ENCODE data around the gene NDST1. TPM values are rescaled to one million over a fixed set of nuclear protein-coding genes. Genes with fewer than 3 reads are reported as not detected.

Gene NDST1
- total RNA-seq, 1 experiment from 2014 or later, result 42.6 TPM

DNA sequence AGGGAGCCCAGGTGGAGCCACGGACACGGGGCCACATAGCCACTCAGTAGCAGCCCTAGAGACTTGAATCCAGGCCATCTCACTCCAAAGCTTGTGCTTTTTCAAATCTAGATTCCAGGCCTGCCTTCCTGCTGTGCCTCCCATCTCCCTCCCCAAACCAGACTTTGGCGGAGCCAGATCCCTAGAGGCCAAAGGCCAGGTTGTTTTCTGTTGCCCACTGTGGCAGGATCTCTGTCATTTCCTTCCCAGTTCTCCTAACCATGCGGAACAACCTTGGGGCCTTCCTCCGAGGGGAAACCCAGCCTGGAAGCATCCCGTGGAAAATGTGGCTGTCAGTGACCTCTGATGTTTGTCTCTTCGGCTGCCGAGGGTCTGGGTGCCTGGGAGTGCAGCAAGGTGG, 42.0 kb upstream of the NDST1 start:
- ATAC-seq (no peak), DNase-seq (no peak)
- no peaks in the 10 kb centered on the region for H3F3A ChIP-seq (ENCODE audit: low read length, unreplicated experiment)
- H3K27ac ChIP-seq (ENCODE audit: low read length), result no peak overlapping the region
- no peaks in the 10 kb centered on the region for H3K9me2 ChIP-seq (replicated peaks; ENCODE audit: low read length)
- H2AFZ ChIP-seq (ENCODE audit: low read length), result no peak overlapping the region
- H3K9me3 ChIP-seq (ENCODE audit: low read length), result no peaks in the 10 kb centered on the region
- intact Hi-C loops (cut with micrococcal nuclease), result no loop called here
- no peaks in the 10 kb centered on the region for H3K36me3 ChIP-seq (ENCODE audit: low read depth, low read length)
- H3K9ac ChIP-seq (ENCODE audit: low read length), result no peak overlapping the region
- CTCF ChIA-PET, result no interaction called here
- no TSS peak for BruUV-seq (replicated peaks)
- H3K27me3 ChIP-seq (ENCODE audit: low read length), result no peaks in the 10 kb centered on the region
- H3K4me2 ChIP-seq (ENCODE audit: low read length), result no peak overlapping the region
- H4K20me1 ChIP-seq (ENCODE audit: low read length), result no peaks in the 10 kb centered on the region
- H3K4me1 ChIP-seq (ENCODE audit: insufficient read depth, low read length), result peaks cover 6% of the 10 kb centered on the region; the same call in 1 of the 2 replicates
- no peak for TF ChIP-seq EZH2phosphoT487 (IDR thresholded peaks at IDR 0.05; ENCODE audit: borderline replicate concordance, low read length)
- TF ChIP-seq, protein P1, sequence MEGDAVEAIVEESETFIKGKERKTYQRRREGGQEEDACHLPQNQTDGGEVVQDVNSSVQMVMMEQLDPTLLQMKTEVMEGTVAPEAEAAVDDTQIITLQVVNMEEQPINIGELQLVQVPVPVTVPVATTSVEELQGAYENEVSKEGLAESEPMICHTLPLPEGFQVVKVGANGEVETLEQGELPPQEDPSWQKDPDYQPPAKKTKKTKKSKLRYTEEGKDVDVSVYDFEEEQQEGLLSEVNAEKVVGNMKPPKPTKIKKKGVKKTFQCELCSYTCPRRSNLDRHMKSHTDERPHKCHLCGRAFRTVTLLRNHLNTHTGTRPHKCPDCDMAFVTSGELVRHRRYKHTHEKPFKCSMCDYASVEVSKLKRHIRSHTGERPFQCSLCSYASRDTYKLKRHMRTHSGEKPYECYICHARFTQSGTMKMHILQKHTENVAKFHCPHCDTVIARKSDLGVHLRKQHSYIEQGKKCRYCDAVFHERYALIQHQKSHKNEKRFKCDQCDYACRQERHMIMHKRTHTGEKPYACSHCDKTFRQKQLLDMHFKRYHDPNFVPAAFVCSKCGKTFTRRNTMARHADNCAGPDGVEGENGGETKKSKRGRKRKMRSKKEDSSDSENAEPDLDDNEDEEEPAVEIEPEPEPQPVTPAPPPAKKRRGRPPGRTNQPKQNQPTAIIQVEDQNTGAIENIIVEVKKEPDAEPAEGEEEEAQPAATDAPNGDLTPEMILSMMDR (conservative IDR thresholded peaks at IDR 0.05; ENCODE audit: low read depth, low read length), result no peak
- no peak for TF ChIP-seq EZH2 (IDR thresholded peaks at IDR 0.05; ENCODE audit: low read length, unreplicated experiment)
- no peaks in the 10 kb centered on the region for H3K79me2 ChIP-seq (ENCODE audit: low read length)
- POLR2A ChIA-PET (ENCODE audit: unreplicated experiment), result no interaction called here
- no peak overlapping the region for H3K4me3 ChIP-seq (ENCODE audit: low read length)

DNA sequence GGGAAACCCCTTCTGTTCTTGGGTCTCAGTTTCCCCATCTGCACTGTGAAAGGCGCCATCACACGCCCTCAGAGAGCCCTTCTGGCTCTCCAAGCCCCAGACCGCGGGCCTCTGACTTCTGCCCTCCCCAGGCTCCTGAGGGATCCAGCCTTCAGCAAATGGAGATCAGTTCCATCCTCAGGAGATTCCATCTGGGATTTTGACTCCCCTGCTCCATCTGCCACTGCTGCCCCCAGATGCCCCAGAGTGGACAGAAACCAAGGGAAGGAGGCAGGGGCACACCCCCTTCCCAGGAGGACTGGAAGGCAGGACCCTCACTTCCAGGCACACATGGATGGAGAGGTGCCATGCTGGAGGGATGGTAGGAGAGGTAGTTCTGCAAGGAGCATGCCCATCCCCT, 39.7 kb upstream of the NDST1 start:
- DNase-seq (no peak), ATAC-seq (no peak)
- H4K20me1 ChIP-seq (ENCODE audit: low read length), result no peaks in the 10 kb centered on the region
- H3K27me3 ChIP-seq (ENCODE audit: low read length), result no peaks in the 10 kb centered on the region
- POLR2A ChIA-PET (ENCODE audit: unreplicated experiment), result interaction anchor here (0.6 kb wide), 1 partner anchor 92 kb away, joined by 16 read pairs; no protein-coding TSS in a partner anchor
- TF ChIP-seq EZH2 (IDR thresholded peaks at IDR 0.05; ENCODE audit: low read length, unreplicated experiment), result no peak
- no peak for TF ChIP-seq EZH2phosphoT487 (IDR thresholded peaks at IDR 0.05; ENCODE audit: borderline replicate concordance, low read length)
- TF ChIP-seq, protein P1 (conservative IDR thresholded peaks at IDR 0.05; ENCODE audit: low read depth, low read length), result no peak
- H3K9me2 ChIP-seq (replicated peaks; ENCODE audit: low read length), result no peaks in the 10 kb centered on the region
- no peaks in the 10 kb centered on the region for H3K9me3 ChIP-seq (ENCODE audit: low read length)
- no peak overlapping the region for H3K4me2 ChIP-seq (ENCODE audit: low read length)
- H2AFZ ChIP-seq (ENCODE audit: low read length), result no peak overlapping the region
- no peak overlapping the region for H3K9ac ChIP-seq (ENCODE audit: low read length)
- BruUV-seq (replicated peaks), result no TSS peak
- intact Hi-C loops (cut with micrococcal nuclease), result no loop called here
- no peaks in the 10 kb centered on the region for H3F3A ChIP-seq (ENCODE audit: low read length, unreplicated experiment)
- no peak overlapping the region for H3K4me3 ChIP-seq (ENCODE audit: low read length)
- H3K36me3 ChIP-seq (ENCODE audit: low read depth, low read length), result no peaks in the 10 kb centered on the region
- peaks cover 17% of the 10 kb centered on the region for H3K4me1 ChIP-seq (ENCODE audit: insufficient read depth, low read length)
- no peaks in the 10 kb centered on the region for H3K79me2 ChIP-seq (ENCODE audit: low read length)
- CTCF ChIA-PET, result no interaction called here
- H3K27ac ChIP-seq (ENCODE audit: low read length), result no peak overlapping the region

DNA sequence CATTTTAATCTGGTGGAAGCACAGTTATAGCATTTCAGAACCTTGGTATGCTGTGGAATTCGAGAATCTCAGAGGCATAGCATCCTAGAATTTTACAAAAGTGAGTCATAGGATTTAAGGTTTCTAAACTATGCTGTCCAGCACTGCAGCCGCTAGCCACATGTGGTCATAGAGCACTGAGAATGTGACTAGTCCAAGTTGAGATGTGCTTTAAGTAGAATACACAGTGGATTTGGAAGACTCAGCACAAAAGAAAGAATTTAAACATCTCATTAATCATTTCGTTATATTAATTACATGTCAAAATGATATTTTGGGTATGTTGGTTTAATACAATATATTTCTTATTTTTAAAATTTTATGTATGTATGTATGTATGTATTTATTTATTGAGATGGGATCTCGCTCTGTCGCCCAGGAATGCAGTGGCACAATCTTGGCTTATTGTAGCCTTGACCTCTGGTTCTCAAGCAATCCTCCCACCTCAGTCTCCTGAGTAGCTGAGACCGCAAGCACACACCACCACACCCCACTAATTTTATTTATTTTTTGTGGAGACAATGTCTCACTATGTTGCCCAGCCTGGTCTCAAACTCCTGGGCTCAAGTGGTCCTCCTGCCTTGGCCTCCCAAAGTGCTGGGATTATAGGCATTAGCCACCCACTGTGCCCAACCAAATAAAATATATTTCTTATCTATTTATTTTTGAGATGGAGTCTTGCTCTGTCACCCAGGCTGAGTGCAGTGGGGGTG, 38.0 kb upstream of the NDST1 start:
- Histone ChIP-seq H3K4me3 (ENCODE audit: low read length) (no peak overlapping the region), H3K4me1 (ENCODE audit: insufficient read depth, low read length) (peaks cover 22% of the 10 kb centered on the region), H3K4me2 (ENCODE audit: low read length) (no peak overlapping the region), H3F3A (ENCODE audit: low read length, unreplicated experiment) (no peaks in the 10 kb centered on the region), H3K79me2 (ENCODE audit: low read length) (no peaks in the 10 kb centered on the region), H3K27ac (ENCODE audit: low read length) (no peak overlapping the region), H3K27me3 (ENCODE audit: low read length) (no peaks in the 10 kb centered on the region), H3K9me3 (ENCODE audit: low read length) (no peaks in the 10 kb centered on the region), H4K20me1 (ENCODE audit: low read length) (no peaks in the 10 kb centered on the region), H3K9ac (ENCODE audit: low read length) (no peak overlapping the region), H3K9me2 (replicated peaks; ENCODE audit: low read length) (no peaks in the 10 kb centered on the region), H3K36me3 (ENCODE audit: low read depth, low read length) (no peaks in the 10 kb centered on the region), H2AFZ (ENCODE audit: low read length) (no peak overlapping the region)
- intact Hi-C loops (cut with micrococcal nuclease), result no loop called here
- POLR2A ChIA-PET (ENCODE audit: unreplicated experiment), result no interaction called here
- ATAC-seq (peak; percentile 89), DNase-seq (peak; percentile 89)
- BruUV-seq (replicated peaks), result no TSS peak
- no peak for TF ChIP-seq EZH2phosphoT487 (IDR thresholded peaks at IDR 0.05; ENCODE audit: borderline replicate concordance, low read length)
- CTCF ChIA-PET, result no interaction called here
